B cell (primary cell): ENCODE measurements around the gene LGR5. TPM values are rescaled to one million over a fixed set of nuclear protein-coding genes. Genes with fewer than 3 reads are reported as not detected.

Experiments used
- ATAC-seq: fragments of 200-7000 bp; cut with Tn5 transposase; one replicate; pipeline ENCODE4 v1.10.0; 2021; ENCODE audit warnings: low read depth, mild to moderate bottlenecking, moderate number of reproducible peaks, moderate library complexity
- CTCF ChIA-PET: fragments of 350-600 bp; sonication (Branson Sonifier 250); formaldehyde crosslinking; loops from one replicate; lab custom pipeline; 2021; ENCODE audit warnings: antibody characterized with exemption, inconsistent platforms; lab: Charles Lee
- POLR2A ChIA-PET: fragments of 350-600 bp; sonication (Branson Sonifier 250); formaldehyde crosslinking; loops from one replicate; lab custom pipeline; 2021; ENCODE audit warnings: antibody characterized with exemption; lab: Charles Lee
- DNase-seq: peaks from one replicate; pipeline ENCODE4 v3.0.0; 2013
- H2AFZ ChIP-seq: 2 replicates; pipeline ENCODE4 v1.6.1; 2012; ENCODE audit warnings: mild to moderate bottlenecking, low read depth, low read length; ENCODE audit not compliant: insufficient read depth, poor library complexity, severe bottlenecking
- H3K27ac ChIP-seq, 2 donors: 1 replicate in 1 of 2; 2 replicates in 1 of 2; pipeline ENCODE4 v1.5.1; 2012 to 2013; ENCODE audit warnings: low read length in 2 of 2, mild to moderate bottlenecking in 2 of 2, moderate library complexity in 1 of 2
- H3K27me3 ChIP-seq, 4 experiments: fragments of 200-600 bp in 1 of 4; sonication (generic) in 1 of 4; replicated peaks in 1 of 4; 1 replicate in 2 of 4; 2 replicates in 2 of 4; pipeline versions ENCODE4 v1.6.1 to v1.7.0; 2013 to 2016; ENCODE audit warnings: low read length in 3 of 4, mild to moderate bottlenecking in 2 of 4, mixed read lengths in 1 of 4, moderate library complexity in 1 of 4; ENCODE audit not compliant: insufficient read depth in 4 of 4, control insufficient read depth in 3 of 4; ENCODE audit errors: control extremely low read depth in 1 of 4
- H3K36me3 ChIP-seq, 2 experiments: replicated peaks in 1 of 2; 1 replicate in 1 of 2; 2 replicates in 1 of 2; pipeline versions ENCODE4 v1.6.1 to v1.7.1; 2013; ENCODE audit warnings: low read length in 1 of 2; ENCODE audit not compliant: insufficient read depth in 2 of 2, control insufficient read depth in 1 of 2; ENCODE audit errors: control extremely low read depth in 1 of 2, extremely low read depth in 1 of 2
- H3K4me1 ChIP-seq, 2 donors: fragments of 200-600 bp in 1 of 2; sonication (generic) in 1 of 2; 1 replicate in 1 of 2; 2 replicates in 1 of 2; pipeline versions ENCODE4 v1.5.1 to v1.6.1; 2013 to 2017; ENCODE audit warnings: low read length in 2 of 2; ENCODE audit not compliant: control insufficient read depth in 2 of 2, insufficient read depth in 2 of 2
- H3K4me2 ChIP-seq: replicated peaks from 2 replicates; pipeline ENCODE3; 2012; ENCODE audit warnings: mild to moderate bottlenecking, low read depth, low read length; ENCODE audit not compliant: poor library complexity, severe bottlenecking
- H3K4me3 ChIP-seq, 5 experiments: fragments of 200-600 bp in 1 of 5; sonication (generic) in 1 of 5; 1 replicate in 3 of 5; 2 replicates in 2 of 5; pipeline versions ENCODE4 v1.5.1 to v1.7.0; 2011 to 2016; ENCODE audit warnings: low read length in 4 of 5, mild to moderate bottlenecking in 4 of 5, low read depth in 2 of 5, control low read depth in 1 of 5, moderate library complexity in 1 of 5; ENCODE audit not compliant: insufficient read depth in 1 of 5; ENCODE audit errors: control extremely low read depth in 1 of 5, extremely low read depth in 1 of 5
- H3K79me2 ChIP-seq: fragments of 200-600 bp; sonication (generic); one replicate; pipeline ENCODE4 v1.6.0; 2016; ENCODE audit warnings: low read length; ENCODE audit not compliant: control insufficient read depth, insufficient read depth
- H3K9ac ChIP-seq: fragments of 200-600 bp; sonication (generic); 2 replicates; pipeline ENCODE4 v1.6.1; 2017; ENCODE audit warnings: mild to moderate bottlenecking, low read length, moderate library complexity
- H3K9me3 ChIP-seq, 3 donors: one replicate each; pipeline versions ENCODE4 v1.6.1 to v1.7.1; 2013; ENCODE audit warnings: low read length in 2 of 3; ENCODE audit not compliant: control insufficient read depth in 2 of 3, insufficient read depth in 1 of 3; ENCODE audit errors: control extremely low read depth in 1 of 3
- H4K20me1 ChIP-seq: 2 replicates; pipeline ENCODE4 v1.6.0; 2012; ENCODE audit warnings: mild to moderate bottlenecking, low read length; ENCODE audit not compliant: insufficient read depth, control insufficient read depth, poor library complexity, severe bottlenecking
- H3K27ac Mint-ChIP-seq: one replicate; pipeline ENCODE4 v1.8.0; 2021; ENCODE audit warnings: mixed read lengths
- H3K27me3 Mint-ChIP-seq: one replicate; pipeline ENCODE4 v1.8.0; 2021; ENCODE audit warnings: mixed read lengths
- H3K4me1 Mint-ChIP-seq: one replicate; pipeline ENCODE4 v1.8.0; 2021; ENCODE audit warnings: mixed read lengths
- H3K4me3 Mint-ChIP-seq: one replicate; pipeline ENCODE4 v1.8.0; 2021; ENCODE audit warnings: mixed read lengths
- H3K9me3 Mint-ChIP-seq: one replicate; pipeline ENCODE4 v1.8.0; 2022; ENCODE audit warnings: mixed read lengths; ENCODE audit not compliant: insufficient read depth
- EZH2 ChIP-seq: IDR thresholded peaks from 2 replicates; pipeline ENCODE4 v1.6.1; 2012; ENCODE audit warnings: borderline replicate concordance, low read depth, mild to moderate bottlenecking, moderate library complexity, low read length; ENCODE audit not compliant: insufficient read depth, poor library complexity, severe bottlenecking
- WGBS: methylation state at CpG from one replicate; pipeline ENCODE4 v1.1.5; 2013; ENCODE audit warnings: missing lambda C conversion rate; ENCODE audit not compliant: insufficient coverage; 5-methylcytosine and 5-hydroxymethylcytosine counted together
- intact Hi-C: fragments of 100-400 bp; cut with micrococcal nuclease; formaldehyde crosslinking; loops from one replicate; pipeline ENCODE4 v1.10.0; 2022
- polyA plus RNA-seq: library from polyadenylated mRNA; depleted of rRNA; stranded (reverse); fragments of >200 nt; gene quantifications from 2 replicates; pipeline ENCODE4 v1.2.3, GENCODE V29; 2012
- total RNA-seq, 2 donors: library from RNA; stranded (reverse); fragments of 120-200 nt in 1 of 2; gene quantifications; 1 replicate in 1 of 2; 2 replicates in 1 of 2; pipeline versions ENCODE4 v1.2.3 to v1.2.4, GENCODE V29; 2013 to 2022
- TF ChIP-seq, protein P1 (sequence below): fragments of 200-600 bp; IDR thresholded peaks from one replicate; pipeline ENCODE4 v1.8.0; 2022; ENCODE audit warnings: antibody characterized with exemption, mild to moderate bottlenecking

The LGR5 gene
- total and polyA plus RNA-seq, 2 donors (not counting 1 experiment from before 2014, with no cell fraction given) = 0.06 TPM; not detected in 1

DNA sequence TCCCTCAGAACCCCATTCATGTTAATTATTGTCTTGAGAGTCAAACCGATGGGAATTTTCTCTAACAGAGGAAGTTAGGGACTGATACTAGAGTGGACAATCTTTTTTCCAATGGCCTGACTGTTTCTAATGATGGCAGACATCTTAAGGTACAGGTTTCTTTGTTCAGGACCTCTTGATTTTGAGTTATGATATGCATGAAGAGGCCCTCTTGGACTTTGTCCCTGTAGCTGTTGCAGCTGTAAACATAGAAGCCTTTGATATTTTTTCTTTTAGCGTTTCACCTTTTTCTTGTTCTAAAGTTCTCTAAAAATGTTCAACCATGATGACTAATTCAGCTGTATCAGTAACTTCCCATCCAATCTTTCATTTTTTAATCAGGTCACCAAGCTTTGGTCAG is 53.0 kb downstream of the LGR5 start:
- intact Hi-C loops = no loop called here

DNA sequence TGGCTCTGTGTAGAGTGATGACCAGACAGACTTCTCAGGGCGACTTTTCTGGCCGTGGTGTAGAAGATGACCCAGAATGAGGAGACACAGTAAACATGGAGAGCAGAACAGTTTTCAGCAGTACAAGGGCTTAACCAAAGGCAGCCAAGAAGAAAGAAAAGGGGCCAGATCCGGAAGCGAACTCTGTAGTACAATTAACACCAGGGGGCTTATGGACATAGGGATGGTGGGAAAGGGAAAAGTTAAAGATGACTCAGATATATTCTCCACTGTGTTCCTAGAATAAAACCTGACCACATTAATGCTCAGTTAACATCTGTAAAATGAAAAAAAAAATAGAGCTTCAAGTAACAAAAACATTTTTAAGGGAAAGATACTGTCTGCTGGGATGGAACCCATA is 60.2 kb downstream of the LGR5 start:
- DNase-seq (no peak), ATAC-seq (no peak)
- CTCF ChIA-PET = no interaction called here
- Histone ChIP-seq H3K9me3 (peaks cover 1 to 8% (median 3%) of the 10 kb centered on the region in 3 donors), H3K27ac (no peak overlapping the region), H3K9ac (no peak overlapping the region), H2AFZ (no peak overlapping the region), H3K36me3 (no peaks in the 10 kb centered on the region), H3K4me3 (no peak overlapping the region), H3K27me3 (no peaks in the 10 kb centered on the region), H3K4me2 (no peak overlapping the region), H3K79me2 (no peaks in the 10 kb centered on the region), H4K20me1 (no peaks in the 10 kb centered on the region), H3K4me1 (peaks cover 12 to 19% of the 10 kb centered on the region in 2 donors)
- Mint-ChIP-seq H3K4me3 (no peak overlapping the region), H3K9me3 (no peaks in the 10 kb centered on the region), H3K4me1 (peaks cover 12% of the 10 kb centered on the region), H3K27ac (no peak overlapping the region), H3K27me3 (peaks cover 5% of the 10 kb centered on the region)
- intact Hi-C loops = no loop called here
- WGBS = 100% methylated on average over 2 of the region's 4 CpGs
- POLR2A ChIA-PET = no interaction called here
- TF ChIP-seq EZH2 = no peak
- TF ChIP-seq, protein P1, sequence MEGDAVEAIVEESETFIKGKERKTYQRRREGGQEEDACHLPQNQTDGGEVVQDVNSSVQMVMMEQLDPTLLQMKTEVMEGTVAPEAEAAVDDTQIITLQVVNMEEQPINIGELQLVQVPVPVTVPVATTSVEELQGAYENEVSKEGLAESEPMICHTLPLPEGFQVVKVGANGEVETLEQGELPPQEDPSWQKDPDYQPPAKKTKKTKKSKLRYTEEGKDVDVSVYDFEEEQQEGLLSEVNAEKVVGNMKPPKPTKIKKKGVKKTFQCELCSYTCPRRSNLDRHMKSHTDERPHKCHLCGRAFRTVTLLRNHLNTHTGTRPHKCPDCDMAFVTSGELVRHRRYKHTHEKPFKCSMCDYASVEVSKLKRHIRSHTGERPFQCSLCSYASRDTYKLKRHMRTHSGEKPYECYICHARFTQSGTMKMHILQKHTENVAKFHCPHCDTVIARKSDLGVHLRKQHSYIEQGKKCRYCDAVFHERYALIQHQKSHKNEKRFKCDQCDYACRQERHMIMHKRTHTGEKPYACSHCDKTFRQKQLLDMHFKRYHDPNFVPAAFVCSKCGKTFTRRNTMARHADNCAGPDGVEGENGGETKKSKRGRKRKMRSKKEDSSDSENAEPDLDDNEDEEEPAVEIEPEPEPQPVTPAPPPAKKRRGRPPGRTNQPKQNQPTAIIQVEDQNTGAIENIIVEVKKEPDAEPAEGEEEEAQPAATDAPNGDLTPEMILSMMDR = no peak

More for the DNA sequence above, 53.0 kb downstream of the LGR5 start:
- POLR2A ChIA-PET = no interaction called here
- Mint-ChIP-seq H3K27ac (no peak overlapping the region), H3K4me3 (no peak overlapping the region), H3K27me3 (peaks cover 8% of the 10 kb centered on the region), H3K4me1 (no peaks in the 10 kb centered on the region), H3K9me3 (no peaks in the 10 kb centered on the region)
- Histone ChIP-seq H3K36me3 (no peaks in the 10 kb centered on the region), H3K4me3 (no peak overlapping the region), H2AFZ (no peak overlapping the region), H3K4me1 (no peaks in the 10 kb centered on the region), H4K20me1 (no peaks in the 10 kb centered on the region), H3K9ac (no peak overlapping the region), H3K9me3 (peaks cover 1 to 15% (median 12%) of the 10 kb centered on the region in 3 donors), H3K79me2 (no peaks in the 10 kb centered on the region), H3K4me2 (no peak overlapping the region), H3K27ac (no peak overlapping the region), H3K27me3 (no peaks in the 10 kb centered on the region)
- CTCF ChIA-PET = no interaction called here
- DNase-seq (no peak), ATAC-seq (no peak)
- no peak for TF ChIP-seq EZH2
- TF ChIP-seq, protein P1 = no peak
- 60% methylated on average over 1 of the region's 2 CpGs for WGBS
